Brain pericyte (primary cell): ENCODE data around the gene KIF7.
"Not testable (repeated sequence)": the region's sequence is repeated elsewhere in the genome, so short reads cannot be mapped to it uniquely, and the experiment has no call there.

Experiments used
- DNase-seq: peaks from one replicate; pipeline ENCODE4 v3.0.0-alpha.2; 2012; ENCODE audit warnings: low read depth, low spot score

KIF7 gene

DNA sequence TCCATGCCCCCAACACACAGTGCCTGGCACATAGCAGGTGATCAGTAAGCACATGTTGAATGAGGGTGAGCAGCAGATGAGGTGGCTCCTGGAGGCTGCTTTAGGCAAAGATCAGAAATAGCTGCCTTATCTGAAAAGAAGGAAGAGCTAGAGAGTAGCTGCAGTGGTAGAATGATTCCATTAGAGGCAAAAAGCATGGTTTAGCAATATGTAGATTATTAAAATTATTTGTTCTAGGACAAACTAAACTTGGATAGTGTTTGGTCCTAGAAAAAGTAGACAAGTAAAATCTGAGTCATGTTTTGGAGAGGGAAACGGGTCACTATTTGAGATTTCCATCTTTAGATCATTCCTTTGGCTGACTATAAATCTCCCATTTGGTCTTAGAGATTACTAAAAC is 32.1 kb downstream of the KIF7 start:
- DNase-seq = no peak

DNA sequence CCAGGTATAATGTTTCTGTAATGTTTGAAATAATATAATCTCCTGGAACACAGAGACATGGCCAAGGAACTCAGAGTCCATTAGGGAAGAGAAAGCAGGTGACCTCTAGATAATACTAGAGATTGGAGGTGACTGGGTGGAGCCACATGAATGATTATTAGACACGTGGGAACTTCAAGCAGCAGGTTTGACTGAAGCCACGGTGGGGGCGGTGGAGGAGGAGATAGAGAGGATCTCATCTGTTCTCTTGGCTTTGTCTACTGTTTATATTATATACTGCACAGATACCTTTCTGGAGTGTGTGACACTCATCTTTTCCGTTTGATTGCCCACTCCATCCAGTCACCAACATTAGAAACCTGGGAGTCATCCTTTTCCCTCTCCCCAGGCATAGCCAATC is 33.7 kb downstream of the KIF7 start:
- no peak for DNase-seq

DNA sequence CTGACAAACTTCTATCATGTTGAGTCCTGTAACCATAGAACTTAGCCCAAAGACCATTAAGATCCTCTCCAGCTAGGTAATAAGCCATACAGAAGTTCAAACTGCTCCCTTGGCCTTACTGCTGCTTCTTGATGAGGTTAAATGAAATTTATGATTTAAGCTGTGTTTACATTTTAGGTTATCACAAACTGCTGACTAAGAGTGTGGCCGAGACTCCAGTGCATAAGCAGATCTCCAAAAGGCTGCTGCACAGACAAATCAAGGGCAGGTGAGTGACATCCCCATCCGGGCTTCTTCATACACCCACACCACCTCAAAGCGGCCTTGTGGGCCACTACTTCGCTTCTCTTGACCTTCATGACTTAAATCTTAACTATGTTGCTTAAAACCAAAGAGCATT is 39.0 kb downstream of the KIF7 start:
- DNase-seq = no peak

DNA sequence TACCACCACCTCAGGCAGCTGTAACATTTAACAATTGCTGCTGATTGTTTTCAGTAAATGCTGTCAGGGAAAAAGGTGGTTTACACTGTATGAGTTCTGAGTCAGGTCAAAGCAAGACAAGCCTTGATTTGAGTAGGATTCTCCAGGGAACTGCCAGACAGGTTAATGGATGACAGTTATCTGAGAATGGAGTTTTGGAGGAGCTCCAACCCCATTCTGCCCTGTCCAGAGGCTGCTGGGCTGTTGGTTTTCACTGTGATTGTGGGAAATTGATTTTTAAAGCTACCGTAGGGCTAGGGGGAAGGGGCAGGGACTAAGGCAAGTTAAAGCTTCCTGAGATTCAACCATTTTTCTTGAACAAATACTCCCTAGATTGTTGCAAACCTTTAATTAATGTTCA is 40.1 kb downstream of the KIF7 start:
- no peak for DNase-seq

DNA sequence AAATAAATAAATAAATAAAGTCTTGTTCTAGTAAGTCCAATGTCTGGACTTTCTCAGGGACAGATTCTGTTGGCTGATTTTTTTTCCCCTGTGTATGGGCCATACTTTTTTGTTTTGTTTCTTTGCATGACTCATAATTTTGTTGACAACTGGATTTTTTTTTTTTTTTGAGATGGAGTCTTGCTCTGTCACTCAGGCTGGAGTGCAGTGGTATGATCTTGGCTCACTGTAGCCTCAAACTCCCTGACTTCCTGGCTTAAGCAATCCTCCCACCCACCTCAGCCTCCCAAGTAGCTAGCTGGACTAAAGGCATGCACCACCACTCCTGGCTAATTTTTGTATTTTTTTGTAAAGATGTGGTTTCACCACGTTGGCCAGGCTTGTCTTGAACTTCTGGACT is 41.1 kb downstream of the KIF7 start:
- no peak for DNase-seq

DNA sequence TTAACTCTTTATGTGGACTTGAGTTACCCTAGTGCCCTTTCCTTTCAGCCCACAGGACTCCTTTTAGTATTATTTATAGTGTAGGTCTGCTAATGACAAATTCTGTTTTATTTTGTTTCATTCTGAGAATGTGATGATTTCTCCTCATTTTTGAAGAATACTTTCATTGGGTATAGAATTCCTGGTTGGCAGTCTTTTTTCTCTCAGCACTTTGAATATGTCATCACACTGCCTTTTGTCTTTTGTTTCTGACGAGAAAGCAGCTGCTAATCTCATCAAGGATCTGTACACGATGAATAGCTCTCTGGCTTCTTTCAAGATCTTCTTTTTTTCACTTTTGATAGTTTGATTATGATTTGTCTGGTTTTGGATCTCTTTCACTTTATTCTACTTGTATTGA is 42.2 kb downstream of the KIF7 start:
- no peak for DNase-seq

DNA sequence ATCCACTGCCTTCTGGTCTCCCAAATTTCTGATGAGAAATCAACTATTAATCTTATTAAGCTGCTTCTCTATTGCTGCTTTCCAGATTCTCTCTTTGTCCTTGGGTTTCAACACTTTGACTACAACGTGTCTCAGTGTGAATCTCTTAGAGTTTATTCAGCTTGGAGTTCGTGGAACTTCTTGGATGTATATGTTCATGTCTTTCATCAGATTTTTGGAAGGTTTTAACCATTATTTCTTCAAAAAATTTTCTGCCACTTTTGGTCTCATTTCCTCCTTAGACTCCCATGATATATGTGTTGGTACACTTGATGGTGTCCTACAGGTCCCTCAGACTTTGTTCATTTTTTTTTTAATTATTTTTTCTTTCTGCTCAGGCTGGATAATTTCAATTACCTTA is 44.0 kb downstream of the KIF7 start:
- no peak for DNase-seq

DNA sequence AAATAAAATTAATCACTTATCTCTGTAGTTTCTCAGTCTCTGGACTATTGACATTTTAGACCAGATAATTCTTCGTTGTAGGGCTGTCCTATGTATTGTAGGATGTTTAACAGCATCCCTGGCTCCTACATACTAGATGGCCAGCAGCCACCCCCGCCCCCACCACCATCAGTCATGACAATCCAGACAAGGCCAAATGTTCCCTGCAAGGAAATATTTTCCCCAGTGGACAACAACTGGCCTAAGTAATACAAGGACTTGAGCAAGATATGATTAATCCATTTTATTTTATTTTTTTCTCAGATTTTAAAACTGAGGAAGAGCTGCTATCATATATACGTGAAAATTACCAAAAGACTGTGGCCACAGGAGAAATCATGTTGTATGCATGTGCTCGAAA is 56.2 kb downstream of the KIF7 start:
- DNase-seq = no peak

DNA sequence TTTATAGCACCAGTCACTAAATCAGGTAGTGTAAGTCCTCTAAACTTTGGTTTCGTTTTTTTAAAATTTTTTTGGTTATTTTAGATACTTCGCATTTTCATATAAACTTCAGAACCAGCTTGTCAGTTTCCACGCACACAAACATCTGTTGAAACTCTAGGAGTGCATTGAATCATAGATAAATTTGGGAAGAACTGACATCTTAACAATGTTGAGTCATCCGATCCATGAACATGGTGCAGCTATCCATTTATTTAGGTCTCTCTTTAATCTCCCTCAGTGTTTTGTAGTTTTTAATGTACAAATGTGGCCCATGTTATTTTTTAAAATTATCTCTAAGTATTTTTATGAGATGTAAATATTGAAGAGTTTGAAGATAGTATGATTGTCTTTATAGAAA is 62.2 kb downstream of the KIF7 start:
- DNase-seq = no peak

DNA sequence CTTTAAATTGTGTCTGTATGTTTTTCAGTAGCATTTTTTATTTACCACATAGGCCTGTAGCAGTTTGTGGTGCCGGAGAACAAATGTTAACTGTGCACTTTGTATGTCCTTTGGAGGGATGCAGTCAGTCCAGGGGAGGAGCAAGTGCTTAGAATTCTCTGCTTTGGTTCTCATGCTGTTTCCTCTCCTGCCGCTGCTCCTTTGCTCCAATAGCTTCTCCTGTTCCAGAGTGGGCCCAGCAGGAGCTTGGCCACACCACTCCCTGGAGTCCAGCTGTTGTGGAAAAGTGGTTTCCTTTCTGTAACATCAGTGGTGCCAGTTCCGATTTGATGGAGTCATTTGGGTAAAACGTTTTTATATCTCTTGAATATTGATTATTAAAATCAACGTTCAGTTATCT is 63.4 kb downstream of the KIF7 start:
- peak; percentile 78 for DNase-seq

DNA sequence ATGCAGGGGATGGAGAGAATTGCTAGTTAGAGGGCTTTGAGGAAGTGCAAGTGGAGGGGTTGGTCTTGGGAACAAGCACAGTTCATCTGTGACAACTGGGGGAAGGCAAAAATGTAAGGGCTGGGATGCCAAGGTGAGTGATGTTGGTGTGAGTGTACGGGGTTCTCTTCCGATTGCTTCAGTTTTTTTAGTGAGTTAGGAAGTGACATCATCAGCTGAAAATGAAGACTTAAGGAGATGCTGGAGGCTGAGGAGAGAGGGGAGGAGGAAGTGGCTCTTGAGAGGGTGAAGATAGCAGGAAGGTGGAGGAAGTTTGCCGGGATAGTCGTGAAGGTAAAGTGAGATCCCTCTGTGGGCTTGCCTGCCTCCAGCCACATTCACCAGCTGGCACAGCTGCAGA is 67.3 kb downstream of the KIF7 start:
- DNase-seq = no peak

DNA sequence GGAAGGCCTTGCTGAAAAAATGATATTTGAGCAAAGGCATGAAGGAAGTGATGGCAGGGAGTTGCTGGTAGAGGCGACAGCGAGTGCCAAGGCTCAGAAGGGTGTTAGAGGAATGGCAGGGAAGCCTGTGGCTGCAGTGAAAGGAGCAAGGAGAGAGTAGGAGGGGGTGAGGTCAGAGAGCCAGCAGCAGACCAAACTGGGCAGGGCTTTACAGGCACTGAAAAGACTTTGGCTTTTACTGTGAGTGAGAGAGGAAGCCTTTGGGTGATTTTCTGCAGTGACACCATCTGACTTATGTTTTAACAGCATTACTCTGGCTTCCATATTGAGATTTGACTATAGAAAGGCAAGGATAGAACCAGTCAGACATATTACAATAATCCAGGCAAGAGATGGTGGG is 68.6 kb downstream of the KIF7 start:
- no peak for DNase-seq

DNA sequence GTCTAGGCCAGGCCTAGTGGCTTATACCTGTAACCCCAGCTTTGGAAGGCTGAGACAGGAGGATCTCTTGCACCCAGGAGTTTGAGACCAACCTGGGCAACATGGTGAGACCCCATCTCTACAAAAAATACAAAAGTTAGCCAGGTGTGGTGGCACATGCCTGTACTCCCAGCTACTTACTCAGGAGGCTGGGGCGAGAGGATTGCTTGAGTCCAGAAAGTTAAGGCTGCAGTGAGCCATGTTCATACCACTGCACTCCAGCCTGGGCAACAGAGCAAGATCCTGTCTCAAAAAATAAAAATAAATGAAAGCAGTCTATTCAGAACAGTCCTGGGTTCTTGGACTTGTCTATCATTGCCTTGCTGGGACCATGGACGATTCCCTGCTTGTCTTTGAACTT is 74.5 kb downstream of the KIF7 start:
- DNase-seq = not testable (repeated sequence)

DNA sequence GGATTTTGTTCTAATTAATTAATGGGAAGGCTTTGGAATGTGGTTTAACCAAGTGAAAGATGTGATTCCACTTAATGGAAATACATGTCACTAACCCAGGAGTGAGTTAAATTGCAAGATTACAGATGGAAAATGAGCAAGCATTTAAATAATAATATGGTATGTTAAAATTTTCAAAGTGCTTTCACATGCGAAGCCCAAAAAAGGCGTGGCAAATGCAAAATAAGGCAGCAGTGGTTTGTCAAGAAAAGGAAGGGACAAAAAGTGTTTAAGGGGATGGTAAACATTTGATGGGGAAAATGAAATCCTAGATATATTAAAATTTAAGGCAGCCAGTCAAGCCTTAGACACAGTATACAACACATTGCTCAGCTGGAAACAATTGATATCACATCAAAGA is 77.1 kb downstream of the KIF7 start:
- no peak for DNase-seq
